Psoas muscle (tissue), 8 donors: ENCODE data around the gene TES. TPM values are rescaled to one million over a fixed set of nuclear protein-coding genes. Genes with fewer than 3 reads are reported as not detected.

ENCODE experiments used
- ATAC-seq, 4 donors: fragments of 200-7000 bp; cut with Tn5 transposase; one replicate each; pipeline ENCODE4 v1.9.1; 2020; ENCODE audit warnings: moderate library complexity in 3 of 4, mild to moderate bottlenecking in 2 of 4
- DNase-seq, 2 donors: peaks; one replicate each; pipeline ENCODE4 v3.0.0-alpha.2; 2020
- H3K27ac ChIP-seq: fragments of 200-600 bp; one replicate; pipeline ENCODE4 v1.8.0; 2022
- H3K27me3 ChIP-seq, 3 donors: fragments of 200-600 bp in 1 of 3; one replicate each; pipeline versions ENCODE4 v1.6.1 to v1.8.0; 2013 to 2022; ENCODE audit warnings: low read length in 2 of 3, mild to moderate bottlenecking in 2 of 3, moderate library complexity in 1 of 3; ENCODE audit not compliant: insufficient read depth in 3 of 3
- H3K36me3 ChIP-seq, 2 donors: fragments of 200-600 bp in 1 of 2; one replicate each; pipeline versions ENCODE4 v1.6.1 to v1.8.0; 2013 to 2022; ENCODE audit warnings: low read depth in 1 of 2, mild to moderate bottlenecking in 1 of 2, moderate library complexity in 1 of 2; ENCODE audit not compliant: insufficient read depth in 1 of 2
- H3K4me1 ChIP-seq: fragments of 200-600 bp; one replicate; pipeline ENCODE4 v1.8.0; 2022
- H3K4me3 ChIP-seq: fragments of 200-600 bp; one replicate; pipeline ENCODE4 v1.8.0; 2022; ENCODE audit warnings: mild to moderate bottlenecking
- H3K9me3 ChIP-seq: fragments of 200-600 bp; one replicate; pipeline ENCODE4 v1.8.0; 2022
- CTCF ChIP-seq: fragments of 200-600 bp; IDR thresholded peaks from one replicate; pipeline ENCODE4 v1.8.0; 2022; ENCODE audit warnings: antibody characterized with exemption
- WGBS, 3 donors: extraction: QIAGEN DNeasy Blood & Tissue Kit; methylation state at CpG; one replicate each; pipeline versions ENCODE4 v1.1.6 to v1.1.7; 2013; 5-methylcytosine and 5-hydroxymethylcytosine counted together
- intact Hi-C, 2 donors: fragments of 100-400 bp; cut with DNase I; formaldehyde crosslinking; loops; one replicate each; pipeline versions ENCODE4 v1.11.0 to v1.14.2; 2022
- polyA plus RNA-seq, 3 donors: library from polyadenylated mRNA; stranded (reverse); fragments of 200-250 nt; gene quantifications; one replicate each; pipeline ENCODE4 v1.2.3, GENCODE V29; 2013
- total RNA-seq, 4 donors: library from RNA; stranded (reverse); fragmentation: NEBNext Ultra II Directional in 2 of 4; extraction: Animal tissue kit (Norgen Biotek cat#: 25700) in 2 of 4; gene quantifications; one replicate each; pipeline versions ENCODE4 v1.2.1 to v1.2.4, GENCODE V29; 2021 to 2023
- donor health status: healthy with polysubstance abuse.
- donor health status: DM: no; HTN: no; CAD: no; lungs with moderate emphysema.
- donor health status: Bipolar disorder and iron deficiency.
- donor health status: healthy.
- donor health status: DM: yes; HTN: yes; CAD: no.
- donor health status: DM: no; HTN: no; CAD: no.
- donor health status: DM: no; HTN: no; CAD: no.
- donor health status: DM: yes; HTN: yes; CAD: no.

The TES gene
- total and polyA plus RNA-seq, 7 donors, result 2.9 to 8.1 (median 5.8) TPM

DNA sequence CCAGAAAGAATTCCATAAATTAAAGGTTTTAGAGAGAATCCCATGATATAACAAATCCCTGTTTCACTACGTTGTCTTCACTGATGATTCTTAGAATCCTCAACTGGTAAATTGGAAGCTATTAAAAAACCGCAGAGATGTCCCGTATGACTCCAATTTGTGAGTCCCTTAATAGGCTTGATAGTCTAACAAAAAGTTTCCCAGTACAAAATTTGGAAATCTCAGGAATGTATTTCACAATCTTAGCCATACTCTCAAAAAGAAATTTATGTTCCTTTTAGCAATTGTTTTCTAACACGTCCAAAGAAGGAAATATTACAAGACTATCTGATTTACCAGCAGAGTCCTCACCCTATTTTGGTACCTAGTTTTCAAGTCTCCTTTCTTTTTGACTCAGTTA lies 2.5 kb downstream of the TES start:
- H3K36me3 ChIP-seq, result no peaks in the 10 kb centered on the region
- no peaks in the 10 kb centered on the region for H3K9me3 ChIP-seq
- ATAC-seq (peak in 1 of 4 donors; percentile 22), DNase-seq (no peak)
- no peak for TF ChIP-seq CTCF
- peaks cover 0 to 29% (median 11%) of the 10 kb centered on the region in 3 donors for H3K27me3 ChIP-seq
- 69 to 73% (median 69%) methylated on average over 4 of the region's 4 CpGs for WGBS, 3 donors
- H3K27ac ChIP-seq, result peak overlapping the region; percentile 80
- intact Hi-C loops, result no loop called here
- no peaks in the 10 kb centered on the region for H3K4me1 ChIP-seq
- peak overlapping the region; percentile 76 for H3K4me3 ChIP-seq

- H3K27me3 ChIP-seq, result peaks cover 0 to 29% (median 11%) of the 10 kb centered on the region in 3 donors
- ATAC-seq (no peak), DNase-seq (no peak)
- intact Hi-C loops, result no loop called here
- no peak for TF ChIP-seq CTCF
- 66 to 68% (median 67%) methylated on average over 4 of the region's 4 CpGs for WGBS, 3 donors
- H3K36me3 ChIP-seq, result no peaks in the 10 kb centered on the region
- peak overlapping the region; percentile 80 for H3K27ac ChIP-seq
- H3K9me3 ChIP-seq, result no peaks in the 10 kb centered on the region
- H3K4me1 ChIP-seq, result no peaks in the 10 kb centered on the region
- H3K4me3 ChIP-seq, result no peak overlapping the region
Observed at GRCh38 chr7:116213361-116214130, 3.2 kb downstream of the TES start.

GRCh38 chr7:116214921-116215320 lies 4.6 kb downstream of the TES start:
- H3K36me3 ChIP-seq, result no peaks in the 10 kb centered on the region
- H3K27me3 ChIP-seq, result peaks cover 0 to 29% (median 11%) of the 10 kb centered on the region in 3 donors
- 93 to 98% (median 97%) methylated on average over 3 of the region's 3 CpGs for WGBS, 3 donors
- H3K27ac ChIP-seq, result no peak overlapping the region
- DNase-seq, result no peak
- ATAC-seq, result no peak
- no peak for TF ChIP-seq CTCF
- intact Hi-C loops, result no loop called here
- no peaks in the 10 kb centered on the region for H3K9me3 ChIP-seq
- no peak overlapping the region for H3K4me3 ChIP-seq
- H3K4me1 ChIP-seq, result no peaks in the 10 kb centered on the region

GRCh38 chr7:116215551-116215950 lies 5.2 kb downstream of the TES start:
- no peak overlapping the region for H3K27ac ChIP-seq
- 67 to 85% (median 81%) methylated on average over 2 of the region's 2 CpGs for WGBS, 3 donors
- DNase-seq, result no peak
- intact Hi-C loops, result no loop called here
- no peak overlapping the region for H3K4me3 ChIP-seq
- H3K36me3 ChIP-seq, result no peaks in the 10 kb centered on the region
- H3K9me3 ChIP-seq, result no peaks in the 10 kb centered on the region
- no peaks in the 10 kb centered on the region for H3K4me1 ChIP-seq
- ATAC-seq, result no peak
- TF ChIP-seq CTCF, result no peak
- peaks cover 0 to 26% (median 6%) of the 10 kb centered on the region in 3 donors for H3K27me3 ChIP-seq
